ENCODE data around the gene ADAMTSL1.

Gene ADAMTSL1

DNA sequence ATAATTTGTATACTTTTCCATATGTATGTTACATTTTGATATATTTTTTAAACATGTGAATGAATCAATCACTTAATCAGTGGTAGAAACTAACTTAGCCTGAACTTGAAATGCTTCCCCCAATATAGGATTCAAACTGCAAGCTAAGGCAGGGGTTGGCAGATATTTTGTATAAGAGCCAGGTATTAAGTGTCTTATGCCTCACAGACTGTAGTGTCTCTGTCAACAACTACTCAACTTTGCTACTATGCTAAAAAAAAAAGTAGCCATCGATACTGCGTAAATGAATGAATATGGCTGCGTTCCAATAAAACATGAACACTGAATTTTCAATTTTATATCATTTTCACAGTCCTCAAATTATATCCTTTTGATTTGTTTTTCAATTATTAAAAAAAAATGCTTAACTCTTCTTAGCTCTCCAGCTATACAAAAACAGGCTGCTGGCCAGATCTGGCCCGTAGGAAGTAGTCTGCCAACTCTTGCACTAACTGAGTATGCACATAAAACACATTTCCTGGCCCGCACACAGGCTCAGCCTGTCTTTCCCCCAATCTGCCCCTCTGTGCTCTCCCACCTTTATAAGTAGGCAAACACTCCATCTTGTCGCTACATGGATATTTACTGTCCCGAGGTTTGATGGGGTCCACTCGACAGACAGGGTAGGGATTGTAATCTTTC lies 467.2 kb downstream of the ADAMTSL1 start:
- Histone ChIP-seq H3K27ac (ENCODE audit: low read depth, low read length) (no peak overlapping the region), H3K9ac (ENCODE audit: low read depth, low read length) (no peak overlapping the region), H3K4me1 (ENCODE audit: insufficient read depth, low read length) (no peaks in the 10 kb centered on the region; the same call in 1 of the 2 replicates), H3K36me3 (ENCODE audit: insufficient read depth, low read length) (no peaks in the 10 kb centered on the region), H3K27me3 (ENCODE audit: insufficient read depth, low read length) (no peaks in the 10 kb centered on the region), H3K4me3 (ENCODE audit: low read length) (no peak overlapping the region), H3K9me3 (ENCODE audit: insufficient read depth, low read depth, low read length) (no peaks in the 10 kb centered on the region)
- 97% methylated on average over 8 of the region's 8 CpGs for WGBS

DNA sequence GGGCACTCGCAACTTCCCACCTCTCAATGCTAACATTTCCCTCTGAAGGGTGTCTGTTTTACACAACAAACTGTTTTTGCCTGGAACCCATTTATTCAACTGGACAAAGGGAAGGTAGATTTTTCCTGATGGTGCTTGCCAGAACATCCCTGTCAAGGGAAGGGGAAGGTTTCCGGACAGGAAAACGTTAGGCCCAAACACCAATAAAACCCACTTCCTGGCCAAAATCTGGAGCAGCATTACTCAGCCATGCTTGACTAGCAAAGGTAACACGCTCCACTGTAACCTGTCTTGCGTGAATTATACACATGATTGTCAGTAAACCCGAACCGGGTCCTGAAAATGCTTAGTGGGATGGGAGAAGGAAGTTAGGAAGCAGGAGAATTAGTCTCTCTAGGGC lies 468.8 kb downstream of the ADAMTSL1 start:
- Histone ChIP-seq H3K9me3 (ENCODE audit: insufficient read depth, low read depth, low read length) (no peaks in the 10 kb centered on the region), H3K27ac (ENCODE audit: low read depth, low read length) (no peak overlapping the region), H3K9ac (ENCODE audit: low read depth, low read length) (no peak overlapping the region), H3K4me3 (ENCODE audit: low read length) (no peak overlapping the region), H3K27me3 (ENCODE audit: insufficient read depth, low read length) (no peaks in the 10 kb centered on the region), H3K4me1 (ENCODE audit: insufficient read depth, low read length) (no peaks in the 10 kb centered on the region; the same call in 1 of the 2 replicates), H3K36me3 (ENCODE audit: insufficient read depth, low read length) (no peaks in the 10 kb centered on the region)
- WGBS = 94% methylated on average over 7 of the region's 7 CpGs

DNA sequence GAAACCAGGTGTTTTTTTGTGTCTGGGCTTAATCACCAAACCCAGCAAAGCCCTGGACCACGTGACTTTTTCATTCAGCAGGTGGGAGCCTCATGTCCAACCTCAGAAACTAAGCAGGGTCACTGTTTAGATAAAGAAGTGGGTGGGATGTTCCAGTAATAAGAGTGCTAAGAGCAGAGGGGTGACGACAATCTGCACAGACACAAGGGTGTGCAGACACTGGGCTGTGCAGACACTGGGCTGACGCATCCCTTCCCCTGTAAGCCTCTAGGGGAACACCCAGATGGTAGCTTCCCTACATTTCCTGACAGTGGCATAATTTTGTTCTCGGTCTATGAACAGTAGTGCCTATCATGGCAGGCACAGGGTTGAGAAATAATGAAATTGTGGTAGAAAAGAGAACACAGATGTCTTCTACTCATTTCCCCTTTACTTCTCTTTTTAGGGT lies 474.0 kb downstream of the ADAMTSL1 start:
- H3K36me3 ChIP-seq (ENCODE audit: insufficient read depth, low read length) = no peaks in the 10 kb centered on the region
- H3K27ac ChIP-seq (ENCODE audit: low read depth, low read length) = no peak overlapping the region
- no peaks in the 10 kb centered on the region for H3K9me3 ChIP-seq (ENCODE audit: insufficient read depth, low read depth, low read length)
- H3K9ac ChIP-seq (ENCODE audit: low read depth, low read length) = no peak overlapping the region
- no peaks in the 10 kb centered on the region for H3K27me3 ChIP-seq (ENCODE audit: insufficient read depth, low read length)
- no peak overlapping the region for H3K4me3 ChIP-seq (ENCODE audit: low read length)
- H3K4me1 ChIP-seq (ENCODE audit: insufficient read depth, low read length) = no peaks in the 10 kb centered on the region; the same call in 1 of the 2 replicates
- 93% methylated on average over 4 of the region's 4 CpGs for WGBS

DNA sequence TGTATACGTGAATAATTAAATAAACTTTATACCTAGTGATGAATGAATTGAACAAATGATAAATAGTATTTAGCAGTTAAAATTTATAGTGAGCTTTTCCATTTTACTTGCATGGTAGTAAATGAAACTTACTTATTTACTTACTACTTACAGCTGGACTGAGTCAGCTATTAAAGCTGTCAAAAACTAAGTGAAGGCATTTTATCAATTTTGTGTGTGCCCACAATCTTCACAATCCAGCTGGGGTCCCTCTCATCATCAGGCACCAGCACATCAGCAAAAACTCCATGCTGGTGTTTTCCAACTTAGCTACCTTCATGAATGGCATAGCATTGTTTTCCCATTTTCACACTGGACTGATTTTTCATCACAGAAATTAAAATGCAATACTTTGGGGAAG lies 478.0 kb downstream of the ADAMTSL1 start:
- H3K9ac ChIP-seq (ENCODE audit: low read depth, low read length) = no peak overlapping the region
- no peaks in the 10 kb centered on the region for H3K36me3 ChIP-seq (ENCODE audit: insufficient read depth, low read length)
- H3K27ac ChIP-seq (ENCODE audit: low read depth, low read length) = no peak overlapping the region
- no peaks in the 10 kb centered on the region for H3K4me1 ChIP-seq (ENCODE audit: insufficient read depth, low read length)
- no CpG with 5 or more reads among the region's 1 CpG for WGBS
- H3K9me3 ChIP-seq (ENCODE audit: insufficient read depth, low read depth, low read length) = no peaks in the 10 kb centered on the region
- no peaks in the 10 kb centered on the region for H3K27me3 ChIP-seq (ENCODE audit: insufficient read depth, low read length)
- H3K4me3 ChIP-seq (ENCODE audit: low read length) = no peak overlapping the region

DNA sequence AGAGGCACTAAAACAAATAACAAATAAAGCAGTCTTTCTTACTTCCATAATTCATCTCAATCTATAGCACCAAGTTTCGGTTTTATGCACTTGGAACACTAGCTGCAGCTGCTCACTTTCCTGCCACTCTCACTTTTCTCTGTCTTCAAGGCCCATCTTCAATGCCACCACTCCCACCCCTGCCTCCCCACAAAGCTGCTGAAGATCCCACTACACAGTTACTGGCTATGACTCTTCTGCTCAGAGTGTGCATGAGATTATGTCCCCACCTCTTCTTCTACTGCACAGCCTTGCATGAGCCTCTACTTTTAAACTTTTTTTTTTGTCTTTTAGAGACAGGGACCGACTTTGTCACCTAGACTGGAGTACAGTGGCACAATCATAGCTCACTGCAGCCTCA lies 481.7 kb downstream of the ADAMTSL1 start:
- Histone ChIP-seq H3K4me1 (ENCODE audit: insufficient read depth, low read length) (no peaks in the 10 kb centered on the region), H3K9ac (ENCODE audit: low read depth, low read length) (no peak overlapping the region), H3K4me3 (ENCODE audit: low read length) (no peak overlapping the region), H3K36me3 (ENCODE audit: insufficient read depth, low read length) (no peaks in the 10 kb centered on the region), H3K9me3 (ENCODE audit: insufficient read depth, low read depth, low read length) (no peaks in the 10 kb centered on the region), H3K27ac (ENCODE audit: low read depth, low read length) (no peak overlapping the region), H3K27me3 (ENCODE audit: insufficient read depth, low read length) (no peaks in the 10 kb centered on the region)
- WGBS = 91% methylated on average over 2 of the region's 2 CpGs

Data from HUES64 (cell line).